Neural crest cell (in vitro differentiated cells): ENCODE measurements around the gene GARIN5B. TPM values are rescaled to one million over a fixed set of nuclear protein-coding genes. Genes with fewer than 3 reads are reported as not detected.
"Not testable (repeated sequence)": the region's sequence is repeated elsewhere in the genome, so short reads cannot be mapped to it uniquely, and the experiment has no call there.

ENCODE experiments used
- DNase-seq: peaks from one replicate; pipeline ENCODE4 v3.0.0; 2021; ENCODE audit warnings: low read depth, mixed read lengths, low spot score
- H3K27ac Mint-ChIP-seq: one replicate; pipeline ENCODE4 v1.8.0; 2021; ENCODE audit warnings: mild to moderate bottlenecking, mixed read lengths; ENCODE audit not compliant: unreplicated experiment
- H3K27me3 Mint-ChIP-seq: 2 replicates; pipeline ENCODE4 v1.8.0; 2021; ENCODE audit warnings: low read depth, mild to moderate bottlenecking, mixed read lengths
- H3K36me3 Mint-ChIP-seq: 2 replicates; pipeline ENCODE4 v1.8.0; 2021; ENCODE audit warnings: low read depth, mild to moderate bottlenecking, mixed read lengths
- H3K4me1 Mint-ChIP-seq: 2 replicates; pipeline ENCODE4 v1.8.0; 2021; ENCODE audit warnings: mixed read lengths
- H3K4me3 Mint-ChIP-seq: one replicate; pipeline ENCODE4 v1.8.0; 2021; ENCODE audit warnings: mild to moderate bottlenecking, mixed read lengths
- H3K9me3 Mint-ChIP-seq: 2 replicates; pipeline ENCODE4 v1.8.0; 2021; ENCODE audit warnings: mixed read lengths
- long read RNA-seq: library from polyadenylated mRNA; unstranded; transcript quantifications from one replicate; pipeline ENCODE4 v2.0.0, GENCODE V29; 2020
- total RNA-seq: library from RNA; stranded (reverse); gene quantifications from 2 replicates; pipeline ENCODE4 v1.2.1, GENCODE V29; 2021
- TF ChIP-seq, protein P1 (sequence below): fragments of 200-600 bp; sonication (generic); conservative IDR thresholded peaks from 2 replicates; pipeline ENCODE4 v1.5.0; 2021; ENCODE audit warnings: antibody characterized with exemption, mild to moderate bottlenecking

GARIN5B gene
- total RNA-seq = not detected in 2 replicates
- long read RNA-seq = 0 reads

DNA sequence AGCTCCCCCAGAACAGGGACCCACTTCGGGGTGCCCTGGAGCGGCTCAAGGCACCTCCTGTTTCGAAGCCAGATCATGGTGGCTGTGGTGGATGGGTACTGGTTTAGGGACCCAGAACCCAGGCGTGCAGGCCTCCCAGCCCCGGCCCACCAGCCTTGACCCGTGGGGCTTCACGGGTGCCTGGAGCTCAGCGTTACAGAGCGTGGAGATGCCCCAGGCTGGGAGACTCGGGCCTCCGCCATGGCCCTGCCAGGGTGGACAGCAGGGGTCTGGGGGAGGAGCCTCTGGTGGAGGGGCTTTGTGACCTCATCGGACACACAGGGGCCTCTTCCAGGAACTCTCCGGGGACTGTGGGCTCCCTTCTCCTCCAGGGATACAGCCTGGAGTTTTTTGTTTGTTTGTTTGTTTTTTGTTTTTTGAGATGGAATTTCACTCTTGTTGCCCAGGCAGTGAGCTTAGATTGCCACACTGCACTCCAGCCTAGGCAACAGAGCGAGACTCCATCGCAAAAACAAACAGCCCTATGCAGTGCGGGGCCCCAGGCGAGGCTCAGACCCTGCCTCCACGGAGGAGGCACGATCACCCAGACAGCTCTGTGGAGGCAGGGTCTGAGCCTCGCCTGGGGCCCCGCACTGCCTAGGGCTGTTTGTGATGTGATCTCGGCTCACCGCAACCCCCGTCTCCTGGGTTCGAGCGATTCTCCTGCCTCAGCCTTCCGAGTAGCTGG lies at the start of gene GARIN5B:
Gene GARIN5B, minus strand, starts transcription at position 271 of the 727 bp plus-strand sequence. Its CDS starts 194 bp downstream, at position 77.
- peaks cover 18% of the 10 kb centered on the region for H3K27me3 Mint-ChIP-seq
- H3K4me1 Mint-ChIP-seq = peaks cover 5% of the 10 kb centered on the region
- TF ChIP-seq, protein P1, sequence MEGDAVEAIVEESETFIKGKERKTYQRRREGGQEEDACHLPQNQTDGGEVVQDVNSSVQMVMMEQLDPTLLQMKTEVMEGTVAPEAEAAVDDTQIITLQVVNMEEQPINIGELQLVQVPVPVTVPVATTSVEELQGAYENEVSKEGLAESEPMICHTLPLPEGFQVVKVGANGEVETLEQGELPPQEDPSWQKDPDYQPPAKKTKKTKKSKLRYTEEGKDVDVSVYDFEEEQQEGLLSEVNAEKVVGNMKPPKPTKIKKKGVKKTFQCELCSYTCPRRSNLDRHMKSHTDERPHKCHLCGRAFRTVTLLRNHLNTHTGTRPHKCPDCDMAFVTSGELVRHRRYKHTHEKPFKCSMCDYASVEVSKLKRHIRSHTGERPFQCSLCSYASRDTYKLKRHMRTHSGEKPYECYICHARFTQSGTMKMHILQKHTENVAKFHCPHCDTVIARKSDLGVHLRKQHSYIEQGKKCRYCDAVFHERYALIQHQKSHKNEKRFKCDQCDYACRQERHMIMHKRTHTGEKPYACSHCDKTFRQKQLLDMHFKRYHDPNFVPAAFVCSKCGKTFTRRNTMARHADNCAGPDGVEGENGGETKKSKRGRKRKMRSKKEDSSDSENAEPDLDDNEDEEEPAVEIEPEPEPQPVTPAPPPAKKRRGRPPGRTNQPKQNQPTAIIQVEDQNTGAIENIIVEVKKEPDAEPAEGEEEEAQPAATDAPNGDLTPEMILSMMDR = no peak
- H3K27ac Mint-ChIP-seq = no peak within 1 kb of the TSS
- DNase-seq = no peak
- no peaks in the 10 kb centered on the region for H3K9me3 Mint-ChIP-seq
- H3K36me3 Mint-ChIP-seq = no peaks in the 10 kb centered on the region
- no peak within 1 kb of the TSS for H3K4me3 Mint-ChIP-seq

- Mint-ChIP-seq H3K4me3 (peak overlapping the region; percentile 76), H3K9me3 (peaks cover 13% of the 10 kb centered on the region), H3K4me1 (peaks cover 27% of the 10 kb centered on the region), H3K27ac (no peak overlapping the region), H3K36me3 (peaks cover 23% of the 10 kb centered on the region), H3K27me3 (peaks cover 32% of the 10 kb centered on the region)
- TF ChIP-seq, protein P1 = no peak
- DNase-seq = no peak
Observed at GRCh38 chr19:55410168-55410567, 47.1 kb upstream of the GARIN5B start.

GRCh38 chr19:55409179-55409578 lies 46.1 kb upstream of the GARIN5B start:
- peak overlapping the region; percentile 76 for H3K4me3 Mint-ChIP-seq
- not testable (repeated sequence) for DNase-seq, H3K27ac Mint-ChIP-seq
- H3K4me1 Mint-ChIP-seq = peaks cover 27% of the 10 kb centered on the region
- H3K36me3 Mint-ChIP-seq = peaks cover 23% of the 10 kb centered on the region
- peaks cover 30% of the 10 kb centered on the region for H3K27me3 Mint-ChIP-seq
- peaks cover 13% of the 10 kb centered on the region for H3K9me3 Mint-ChIP-seq

DNA sequence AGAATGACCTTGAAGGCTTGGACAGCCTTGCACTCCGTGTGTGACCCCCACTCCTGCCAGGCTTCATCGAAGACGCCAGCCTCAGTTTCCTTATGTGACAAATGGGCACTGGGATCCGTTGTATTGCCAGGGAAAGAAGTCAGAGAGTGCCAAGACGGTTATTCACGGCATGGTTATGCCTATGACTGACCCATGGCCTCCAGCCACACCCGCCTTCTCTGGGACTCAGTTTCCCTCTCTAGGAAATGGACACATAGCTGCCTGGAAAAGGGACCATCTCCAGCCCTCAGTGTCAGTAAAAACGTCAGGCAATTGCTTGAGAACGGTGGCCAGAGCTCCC lies 45.4 kb upstream of the GARIN5B start:
- peaks cover 23% of the 10 kb centered on the region for H3K36me3 Mint-ChIP-seq
- TF ChIP-seq, protein P1 = no peak
- H3K4me3 Mint-ChIP-seq = peak overlapping the region; percentile 99
- peaks cover 27% of the 10 kb centered on the region for H3K4me1 Mint-ChIP-seq
- no peak for DNase-seq
- H3K27me3 Mint-ChIP-seq = peaks cover 30% of the 10 kb centered on the region
- peaks cover 13% of the 10 kb centered on the region for H3K9me3 Mint-ChIP-seq
- H3K27ac Mint-ChIP-seq = peak overlapping the region; percentile 97

DNA sequence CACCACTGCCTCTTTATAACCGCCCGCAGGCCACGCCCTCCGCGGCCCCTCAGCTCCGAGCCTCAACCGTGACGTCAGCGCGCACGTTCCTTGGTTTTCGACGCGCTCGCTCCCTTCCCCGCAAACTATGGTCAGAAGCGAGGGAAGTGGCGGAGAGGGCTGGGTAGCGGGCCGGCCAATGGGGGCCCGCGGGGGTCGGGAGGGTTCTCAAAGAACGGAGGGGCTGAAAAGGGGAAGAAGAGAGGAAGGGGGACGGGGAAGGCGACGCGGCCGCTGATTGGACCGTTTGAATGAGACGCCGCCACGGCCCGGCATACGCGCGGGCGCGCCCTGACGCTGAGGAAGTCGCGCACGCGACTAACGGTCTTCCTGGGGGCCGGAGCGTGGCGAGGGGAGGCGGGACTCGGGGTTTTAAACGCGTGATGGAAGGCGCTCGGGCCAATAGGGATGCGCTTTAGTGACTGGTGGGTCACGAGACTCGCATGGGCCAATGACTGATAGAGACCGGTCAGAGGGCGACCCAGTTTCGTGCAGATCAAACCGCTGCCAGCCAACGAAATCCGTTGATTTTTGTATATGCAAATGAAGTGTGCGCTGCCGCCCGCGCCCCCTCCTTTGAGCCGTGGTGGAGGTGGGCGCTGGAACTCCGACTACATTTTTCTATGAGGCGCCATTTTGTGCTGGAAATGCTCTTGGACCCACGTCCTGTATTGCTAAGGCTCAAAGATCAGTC lies 44.9 kb upstream of the GARIN5B start:
- peak overlapping the region; percentile 99 for H3K4me3 Mint-ChIP-seq

DNA sequence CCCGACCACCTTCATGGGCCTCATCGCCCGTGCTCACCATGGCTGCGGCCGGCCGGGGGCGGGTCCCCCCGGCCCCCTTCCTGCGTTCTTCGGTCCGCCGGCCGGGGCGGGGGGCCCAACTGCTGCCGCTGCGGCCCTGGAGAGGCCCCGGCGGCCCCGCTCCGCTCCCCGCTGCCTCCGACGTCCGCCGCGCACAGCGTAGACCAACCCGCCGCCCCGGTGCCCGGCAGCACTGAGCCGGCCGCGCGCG lies 44.4 kb upstream of the GARIN5B start, which contains the start of gene UBE2S:
Gene UBE2S, minus strand, starts transcription at position 239 of the 250 bp plus-strand sequence. Its CDS starts 199 bp downstream, at position 40.
- peaks cover 30% of the 10 kb centered on the region for H3K27me3 Mint-ChIP-seq
- H3K4me1 Mint-ChIP-seq = peaks cover 33% of the 10 kb centered on the region
- peak within 1 kb of the TSS; percentile 99 for H3K4me3 Mint-ChIP-seq
- H3K9me3 Mint-ChIP-seq = peaks cover 13% of the 10 kb centered on the region
- H3K27ac Mint-ChIP-seq = peak within 1 kb of the TSS; percentile 97
- DNase-seq = not testable (repeated sequence)
- H3K36me3 Mint-ChIP-seq = peaks cover 32% of the 10 kb centered on the region

More for the DNA sequence above, 44.9 kb upstream of the GARIN5B start:
- peak overlapping the region; percentile 97 for H3K27ac Mint-ChIP-seq
- peaks cover 30% of the 10 kb centered on the region for H3K27me3 Mint-ChIP-seq
- peaks cover 13% of the 10 kb centered on the region for H3K9me3 Mint-ChIP-seq
- peaks cover 27% of the 10 kb centered on the region for H3K36me3 Mint-ChIP-seq
- peaks cover 32% of the 10 kb centered on the region for H3K4me1 Mint-ChIP-seq
- TF ChIP-seq, protein P1 = no peak
- peak; percentile 93 for DNase-seq
